ENCODE results near the gene AMH.
"Not testable (repeated sequence)": the region's sequence is repeated elsewhere in the genome, so short reads cannot be mapped to it uniquely, and the experiment has no call there.

The AMH gene

GRCh38 chr19:2275588-2276428 is 26.7 kb downstream of the AMH start:
- Histone ChIP-seq H2AFZ (ENCODE audit: low read depth, low read length) (no peak overlapping the region), H3K4me1 (ENCODE audit: insufficient read depth, low read length) (peaks cover 22% of the 10 kb centered on the region), H3K9me3 (ENCODE audit: low read length) (no peaks in the 10 kb centered on the region), H3K4me3 (ENCODE audit: low read length) (no peak overlapping the region), H3K36me3 (ENCODE audit: insufficient read depth, low read length) (peaks cover 22% of the 10 kb centered on the region), H3K27me3 (ENCODE audit: insufficient read depth, low read length) (no peaks in the 10 kb centered on the region)

- no peak overlapping the region for H2AFZ ChIP-seq (ENCODE audit: low read depth, low read length)
Measured at GRCh38 chr19:2276429-2276986, 27.4 kb downstream of the AMH start.

DNA sequence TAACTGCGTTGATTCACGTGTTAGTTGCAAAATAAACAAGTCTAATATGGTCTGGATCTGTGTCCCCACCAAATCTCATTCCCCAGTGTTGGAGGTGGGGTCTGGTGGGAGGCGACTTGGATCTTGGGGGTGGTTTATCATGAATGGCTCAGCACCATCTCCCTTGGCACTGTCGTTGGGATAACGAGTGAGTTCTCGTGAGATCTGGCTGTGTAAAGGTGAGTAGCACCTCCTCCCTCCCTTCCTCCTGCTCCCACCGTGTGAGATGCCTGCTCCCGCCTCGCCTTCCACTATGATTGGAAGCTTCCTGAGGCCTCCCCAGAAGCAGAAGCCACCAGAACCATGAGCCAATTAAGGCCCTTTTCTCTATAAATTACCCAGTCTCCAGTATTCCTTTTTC is 28.0 kb downstream of the AMH start:
- H3K4me1 ChIP-seq (ENCODE audit: insufficient read depth, low read length) = peaks cover 20% of the 10 kb centered on the region
- H3K27me3 ChIP-seq (ENCODE audit: insufficient read depth, low read length) = no peaks in the 10 kb centered on the region
- H3K4me3 ChIP-seq (ENCODE audit: low read length) = no peak overlapping the region
- H3K36me3 ChIP-seq (ENCODE audit: insufficient read depth, low read length) = peaks cover 15% of the 10 kb centered on the region
- no peaks in the 10 kb centered on the region for H3K9me3 ChIP-seq (ENCODE audit: low read length)
- H2AFZ ChIP-seq (ENCODE audit: low read depth, low read length) = no peak overlapping the region

More at GRCh38 chr19:2276429-2276986, 27.4 kb downstream of the AMH start:
- no peak overlapping the region for H3K4me3 ChIP-seq (ENCODE audit: low read length)
- H3K36me3 ChIP-seq (ENCODE audit: insufficient read depth, low read length) = peaks cover 18% of the 10 kb centered on the region
- H3K4me1 ChIP-seq (ENCODE audit: insufficient read depth, low read length) = peaks cover 18% of the 10 kb centered on the region
- H3K27me3 ChIP-seq (ENCODE audit: insufficient read depth, low read length) = no peaks in the 10 kb centered on the region
- H3K9me3 ChIP-seq (ENCODE audit: low read length) = no peaks in the 10 kb centered on the region

- Histone ChIP-seq H3K9me3 (ENCODE audit: low read length) (no peaks in the 10 kb centered on the region), H3K4me1 (ENCODE audit: insufficient read depth, low read length) (peaks cover 19% of the 10 kb centered on the region), H2AFZ (ENCODE audit: low read depth, low read length) (no peak overlapping the region), H3K4me3 (ENCODE audit: low read length) (no peak overlapping the region), H3K36me3 (ENCODE audit: insufficient read depth, low read length) (peaks cover 2% of the 10 kb centered on the region), H3K27me3 (ENCODE audit: insufficient read depth, low read length) (no peaks in the 10 kb centered on the region)
Measured at GRCh38 chr19:2278459-2279158, 29.5 kb downstream of the AMH start.

GRCh38 chr19:2280633-2281264 is 31.6 kb downstream of the AMH start:
- Histone ChIP-seq H3K4me1 (ENCODE audit: insufficient read depth, low read length) (peaks cover 12% of the 10 kb centered on the region), H3K36me3 (ENCODE audit: insufficient read depth, low read length) (no peaks in the 10 kb centered on the region), H3K4me3 (ENCODE audit: low read length) (no peak overlapping the region), H3K9me3 (ENCODE audit: low read length) (no peaks in the 10 kb centered on the region), H2AFZ (ENCODE audit: low read depth, low read length) (no peak overlapping the region), H3K27me3 (ENCODE audit: insufficient read depth, low read length) (no peaks in the 10 kb centered on the region)

DNA sequence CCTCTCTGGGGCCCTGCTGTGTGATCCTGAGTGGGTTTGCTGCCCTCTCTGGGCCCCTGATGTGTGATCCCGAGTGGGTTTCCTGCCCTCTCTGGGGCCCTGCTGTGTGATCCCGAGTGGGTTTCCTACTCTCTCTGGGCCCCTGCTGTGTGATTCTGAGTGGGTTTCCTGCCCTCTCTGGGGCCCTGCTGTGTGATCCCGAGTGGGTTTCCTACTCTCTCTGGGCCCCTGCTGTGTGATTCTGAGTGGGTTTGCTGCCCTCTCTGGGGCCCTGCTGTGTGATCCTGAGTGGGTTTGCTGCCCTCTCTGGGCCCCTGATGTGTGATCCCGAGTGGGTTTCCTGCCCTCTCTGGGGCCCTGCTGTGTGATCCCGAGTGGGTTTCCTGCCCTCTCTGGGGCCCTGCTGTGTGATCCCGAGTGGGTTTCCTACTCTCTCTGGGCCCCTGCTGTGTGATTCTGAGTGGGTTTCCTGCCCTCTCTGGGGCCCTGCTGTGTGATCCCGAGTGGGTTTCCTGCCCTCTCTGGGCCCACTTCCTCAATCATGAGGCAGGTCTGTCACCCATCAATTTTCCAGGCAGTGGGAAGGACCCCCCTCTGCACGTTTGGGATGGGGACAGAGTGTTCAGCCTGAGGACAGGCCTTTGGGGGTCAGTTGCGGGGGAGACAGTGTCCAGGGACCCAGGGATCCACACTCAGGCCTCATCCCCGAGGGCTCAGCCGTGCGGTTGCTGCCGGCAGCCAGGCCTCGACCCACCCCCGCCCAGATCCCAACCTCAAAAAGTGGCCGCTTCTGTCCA is 32.3 kb downstream of the AMH start:
- peak overlapping the region; percentile 51 for H2AFZ ChIP-seq (ENCODE audit: low read depth, low read length)
- not testable (repeated sequence) for H3K36me3 ChIP-seq (ENCODE audit: insufficient read depth, low read length); H3K4me3 ChIP-seq (ENCODE audit: low read length); H3K9me3 ChIP-seq (ENCODE audit: low read length); H3K27me3 ChIP-seq (ENCODE audit: insufficient read depth, low read length)
- H3K4me1 ChIP-seq (ENCODE audit: insufficient read depth, low read length) = peaks cover 12% of the 10 kb centered on the region

DNA sequence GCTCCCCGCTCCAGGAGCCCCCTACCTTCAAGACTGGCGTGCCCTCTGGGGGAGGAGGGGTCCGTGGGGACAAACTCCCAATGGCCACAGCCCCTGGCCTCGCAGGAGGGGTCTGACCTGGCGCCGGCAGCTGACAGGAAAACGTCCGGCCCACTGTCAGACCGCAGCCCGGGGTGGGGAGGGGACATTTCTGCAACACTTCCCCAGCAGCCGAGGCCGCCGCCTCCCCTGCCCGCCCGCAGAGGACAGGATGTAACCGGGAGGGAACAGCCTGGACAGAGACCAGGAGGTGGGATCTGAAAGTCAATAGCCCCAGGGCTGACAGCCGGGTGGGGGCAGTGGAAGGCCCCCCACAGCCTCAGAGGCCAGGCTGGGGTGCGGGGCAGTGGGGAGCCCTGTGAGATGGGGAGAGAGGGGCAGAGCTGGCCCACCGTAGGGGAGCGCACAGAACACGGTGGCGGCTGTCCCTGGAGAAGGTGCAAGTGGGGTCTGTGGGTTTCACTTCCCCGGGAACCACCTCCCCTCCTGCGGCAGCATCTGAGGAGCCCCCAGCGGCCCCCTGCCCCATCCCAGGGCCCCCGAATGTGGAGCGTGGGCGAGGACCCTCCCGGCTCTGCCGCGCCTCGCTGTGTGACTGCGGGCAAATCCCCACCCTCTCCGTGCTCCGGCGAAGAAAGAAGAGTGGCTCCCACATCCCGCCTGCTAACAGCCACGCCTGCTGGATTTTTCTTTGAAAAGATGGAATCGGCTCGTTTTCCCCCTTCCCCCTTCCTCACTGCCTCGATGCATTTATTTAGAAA is 33.1 kb downstream of the AMH start, which contains the start of gene PEAK3:
TSS of gene PEAK3 (minus strand) at position 114 of the 800 bp plus-strand sequence. CDS start 1,244 bp downstream, outside the sequence.
- peak within 1 kb of the TSS; percentile 51 for H2AFZ ChIP-seq (ENCODE audit: low read depth, low read length)
- H3K36me3 ChIP-seq (ENCODE audit: insufficient read depth, low read length) = no peaks in the 10 kb centered on the region
- no peaks in the 10 kb centered on the region for H3K9me3 ChIP-seq (ENCODE audit: low read length)
- peaks cover 12% of the 10 kb centered on the region for H3K4me1 ChIP-seq (ENCODE audit: insufficient read depth, low read length)
- peaks cover under 1% of the 10 kb centered on the region for H3K27me3 ChIP-seq (ENCODE audit: insufficient read depth, low read length)
- H3K4me3 ChIP-seq (ENCODE audit: low read length) = no peak within 1 kb of the TSS

DNA sequence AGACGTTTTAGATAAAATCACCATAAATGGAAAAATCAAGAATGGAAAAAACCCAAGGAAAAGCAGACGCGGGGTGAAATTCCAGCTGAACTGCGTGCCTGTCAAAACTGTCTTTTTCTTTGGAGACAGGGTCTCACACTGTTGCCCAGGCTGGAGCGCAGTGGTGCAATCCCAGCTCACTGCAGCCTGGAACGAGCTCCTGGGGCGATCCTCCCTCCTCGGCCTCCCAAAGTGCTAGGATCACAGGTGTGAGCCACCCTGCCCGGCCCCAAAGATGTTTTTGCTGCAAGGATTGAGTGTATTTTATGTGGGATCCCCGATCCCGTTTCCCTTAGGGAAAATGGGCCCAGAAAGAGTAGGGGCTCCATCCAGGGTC is 33.7 kb downstream of the AMH start:
- Histone ChIP-seq H3K4me3 (ENCODE audit: low read length) (no peak overlapping the region), H3K36me3 (ENCODE audit: insufficient read depth, low read length) (no peaks in the 10 kb centered on the region), H3K27me3 (ENCODE audit: insufficient read depth, low read length) (peaks cover 5% of the 10 kb centered on the region), H3K4me1 (ENCODE audit: insufficient read depth, low read length) (peaks cover 12% of the 10 kb centered on the region), H3K9me3 (ENCODE audit: low read length) (no peaks in the 10 kb centered on the region), H2AFZ (ENCODE audit: low read depth, low read length) (no peak overlapping the region)

DNA sequence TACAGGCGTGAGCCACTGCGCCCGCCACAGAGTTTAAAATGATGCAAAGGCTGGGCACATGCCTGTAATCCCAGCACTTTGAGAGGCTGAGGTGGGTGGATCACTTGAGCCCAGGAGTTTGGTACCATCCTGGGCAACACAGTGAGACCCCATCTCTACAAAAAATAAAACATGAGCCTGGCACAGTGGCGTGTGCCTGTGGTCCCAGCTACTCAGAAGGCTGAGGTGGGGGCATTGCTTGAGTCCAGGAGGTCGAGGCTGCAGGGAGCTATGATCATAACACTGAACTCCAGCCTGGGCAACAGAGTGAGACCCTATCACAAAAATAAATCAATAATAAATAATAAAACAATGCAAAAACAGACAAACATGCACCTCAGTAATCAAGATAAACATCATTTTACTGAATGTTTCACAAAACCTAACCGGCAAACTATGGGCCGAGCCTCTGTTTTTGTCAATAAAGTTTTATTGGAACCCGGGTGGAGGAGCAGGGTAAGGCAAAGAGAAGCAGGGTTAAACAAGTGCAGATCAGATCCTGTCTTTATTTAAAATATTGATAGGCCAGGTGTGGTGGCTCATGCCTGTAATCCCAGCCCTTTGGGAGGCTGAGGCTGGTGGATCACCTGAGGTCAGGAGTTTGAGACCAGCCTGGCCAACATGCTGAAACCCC is 34.8 kb downstream of the AMH start:
- Histone ChIP-seq H3K27me3 (ENCODE audit: insufficient read depth, low read length) (peaks cover 13% of the 10 kb centered on the region), H3K9me3 (ENCODE audit: low read length) (no peaks in the 10 kb centered on the region), H3K4me3 (ENCODE audit: low read length) (no peak overlapping the region), H3K4me1 (ENCODE audit: insufficient read depth, low read length) (peaks cover 12% of the 10 kb centered on the region), H3K36me3 (ENCODE audit: insufficient read depth, low read length) (no peaks in the 10 kb centered on the region), H2AFZ (ENCODE audit: low read depth, low read length) (no peak overlapping the region)

DNA sequence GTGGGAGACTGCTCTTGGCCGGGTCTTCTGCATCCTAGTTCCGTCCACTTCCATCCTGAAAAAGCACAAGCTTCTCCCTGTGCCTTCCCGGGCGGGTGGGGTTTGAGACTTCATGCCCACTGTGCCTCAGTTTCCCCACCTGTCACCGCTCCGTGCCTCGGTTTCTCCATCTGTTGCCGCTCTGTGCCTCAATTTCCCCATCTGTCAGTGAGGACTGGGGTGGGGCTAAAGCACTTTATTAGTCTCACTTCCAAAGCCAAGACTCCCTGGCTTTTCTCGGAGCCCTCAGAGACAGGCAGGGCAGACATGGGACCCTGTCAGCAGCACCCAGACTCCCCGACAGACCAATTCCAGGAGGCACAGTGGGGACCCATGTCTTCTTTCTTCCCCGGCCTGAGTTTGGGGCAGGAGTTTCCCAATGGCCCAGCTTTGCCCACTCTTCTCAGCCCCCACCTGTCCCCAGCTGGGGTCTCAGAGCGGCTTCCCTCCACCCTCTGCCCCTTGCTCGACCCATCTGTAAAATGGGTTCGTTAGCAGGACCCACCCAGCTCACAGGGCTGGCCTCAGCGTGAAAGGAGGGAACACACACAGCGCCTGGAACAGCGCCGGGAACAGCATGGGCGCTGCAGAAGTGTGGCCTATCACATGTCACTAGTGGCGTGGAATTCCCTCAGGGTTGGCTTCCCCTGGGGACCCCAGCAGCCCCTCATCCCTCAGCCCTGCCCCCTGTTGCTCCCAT is 37.4 kb downstream of the AMH start:
- no peak overlapping the region for H3K4me3 ChIP-seq (ENCODE audit: low read length)
- H3K9me3 ChIP-seq (ENCODE audit: low read length) = peaks cover 7% of the 10 kb centered on the region
- H2AFZ ChIP-seq (ENCODE audit: low read depth, low read length) = no peak overlapping the region
- H3K36me3 ChIP-seq (ENCODE audit: insufficient read depth, low read length) = no peaks in the 10 kb centered on the region
- peaks cover 12% of the 10 kb centered on the region for H3K4me1 ChIP-seq (ENCODE audit: insufficient read depth, low read length)
- H3K27me3 ChIP-seq (ENCODE audit: insufficient read depth, low read length) = peaks cover 26% of the 10 kb centered on the region

All from neuron (in vitro differentiated cells).